KMS-11 (cell line): ENCODE data around the gene ZNF320.
A peak's percentile ranks its signal among the peaks of the same experiment; 100 is the strongest.
"Not testable (repeated sequence)": the region's sequence is repeated elsewhere in the genome, so short reads cannot be mapped to it uniquely, and the experiment has no call there.

Experiments
- H2AFZ ChIP-seq: fragments of 200-600 bp; sonication (generic); 2 replicates; pipeline ENCODE4 v1.6.1; 2016; ENCODE audit warnings: antibody characterized with exemption, mixed run types, low read depth
- H3K27ac ChIP-seq: fragments of 200-600 bp; sonication (generic); 2 replicates; pipeline ENCODE4 v1.6.1; 2016; ENCODE audit warnings: mild to moderate bottlenecking, mixed run types
- H3K27me3 ChIP-seq: fragments of 200-600 bp; sonication (generic); 2 replicates; pipeline ENCODE4 v1.6.1; 2017; ENCODE audit warnings: mild to moderate bottlenecking, low read depth, mixed run types, moderate library complexity; ENCODE audit not compliant: insufficient read depth
- H3K36me3 ChIP-seq: fragments of 200-600 bp; sonication (generic); 2 replicates; pipeline ENCODE4 v1.6.1; 2017; ENCODE audit warnings: mild to moderate bottlenecking, mixed run types; ENCODE audit not compliant: insufficient read depth
- H3K4me1 ChIP-seq: fragments of 200-600 bp; sonication (generic); 2 replicates; pipeline ENCODE4 v1.6.1; 2016; ENCODE audit warnings: mild to moderate bottlenecking, low read depth, mixed run types; ENCODE audit not compliant: poor library complexity, severe bottlenecking
- H3K4me2 ChIP-seq: fragments of 200-600 bp; sonication (generic); 2 replicates; pipeline ENCODE4 v1.7.0; 2016; ENCODE audit warnings: mild to moderate bottlenecking, mixed run types
- H3K4me3 ChIP-seq: fragments of 200-600 bp; sonication (generic); IDR thresholded peaks from 2 replicates; pipeline ENCODE4 v1.6.1; 2017; ENCODE audit warnings: low read depth, low read length, mixed read lengths; ENCODE audit not compliant: insufficient read depth
- H3K79me2 ChIP-seq: fragments of 200-600 bp; sonication (generic); 2 replicates; pipeline ENCODE4 v1.6.1; 2016; ENCODE audit warnings: low read depth, mixed run types; ENCODE audit not compliant: insufficient read depth
- H3K9ac ChIP-seq: fragments of 200-600 bp; sonication (generic); 2 replicates; pipeline ENCODE4 v1.6.1; 2016; ENCODE audit warnings: mild to moderate bottlenecking, mixed run types
- H4K20me1 ChIP-seq: fragments of 200-600 bp; sonication (generic); 2 replicates; pipeline ENCODE4 v1.6.1; 2016; ENCODE audit warnings: mild to moderate bottlenecking, mixed run types; ENCODE audit not compliant: insufficient read depth
- TF ChIP-seq, protein P1 (sequence below): fragments of 200-600 bp; sonication (generic); conservative IDR thresholded peaks from 2 replicates; pipeline ENCODE4 v1.6.1; 2017; ENCODE audit warnings: low read depth, mild to moderate bottlenecking, antibody characterized with exemption, low read length, moderate library complexity, mixed read lengths

Gene ZNF320

DNA sequence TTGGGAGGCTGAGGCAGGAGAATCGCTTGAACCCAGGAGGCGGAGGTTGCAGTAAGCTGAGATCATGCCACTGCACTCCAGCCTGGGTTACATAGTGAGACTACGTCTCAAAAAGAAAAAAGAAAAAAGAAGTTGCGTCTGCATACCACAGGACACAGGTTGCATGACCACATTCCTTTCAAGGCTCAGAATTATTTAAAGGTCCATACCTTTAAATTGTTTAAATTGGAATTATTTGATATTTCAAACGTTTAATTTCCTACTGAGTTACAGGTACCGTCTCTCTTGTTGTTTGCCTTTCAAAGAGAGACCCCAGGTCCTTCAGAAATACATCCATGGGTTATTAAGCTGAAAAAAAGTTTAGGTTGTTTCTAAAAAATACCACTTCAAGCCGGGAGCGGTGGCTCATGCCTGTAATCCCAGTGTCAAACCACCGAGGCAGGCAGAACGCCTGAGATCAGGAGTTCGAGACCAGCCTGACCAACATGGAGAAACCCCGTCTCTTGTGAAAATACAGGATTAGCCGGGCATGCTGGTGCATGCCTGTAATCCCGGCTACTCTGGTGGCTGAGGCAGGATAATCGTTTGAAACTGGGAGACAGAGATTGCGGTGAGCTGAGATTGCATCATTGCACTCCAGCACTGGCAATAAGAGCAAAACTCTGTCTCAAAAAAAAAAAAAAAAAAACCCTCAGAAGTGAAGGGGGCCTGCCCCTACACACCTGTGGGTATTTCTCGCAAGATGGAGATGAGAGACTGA is 46.6 kb upstream of the ZNF320 start:
- Histone ChIP-seq H4K20me1 (no peaks in the 10 kb centered on the region), H3K79me2 (no peaks in the 10 kb centered on the region), H3K4me2 (no peak overlapping the region), H3K36me3 (no peaks in the 10 kb centered on the region), H3K27me3 (no peaks in the 10 kb centered on the region), H3K4me3 (no peak overlapping the region), H3K27ac (no peak overlapping the region), H3K4me1 (no peaks in the 10 kb centered on the region), H3K9ac (no peak overlapping the region), H2AFZ (no peak overlapping the region)
- TF ChIP-seq, protein P1, sequence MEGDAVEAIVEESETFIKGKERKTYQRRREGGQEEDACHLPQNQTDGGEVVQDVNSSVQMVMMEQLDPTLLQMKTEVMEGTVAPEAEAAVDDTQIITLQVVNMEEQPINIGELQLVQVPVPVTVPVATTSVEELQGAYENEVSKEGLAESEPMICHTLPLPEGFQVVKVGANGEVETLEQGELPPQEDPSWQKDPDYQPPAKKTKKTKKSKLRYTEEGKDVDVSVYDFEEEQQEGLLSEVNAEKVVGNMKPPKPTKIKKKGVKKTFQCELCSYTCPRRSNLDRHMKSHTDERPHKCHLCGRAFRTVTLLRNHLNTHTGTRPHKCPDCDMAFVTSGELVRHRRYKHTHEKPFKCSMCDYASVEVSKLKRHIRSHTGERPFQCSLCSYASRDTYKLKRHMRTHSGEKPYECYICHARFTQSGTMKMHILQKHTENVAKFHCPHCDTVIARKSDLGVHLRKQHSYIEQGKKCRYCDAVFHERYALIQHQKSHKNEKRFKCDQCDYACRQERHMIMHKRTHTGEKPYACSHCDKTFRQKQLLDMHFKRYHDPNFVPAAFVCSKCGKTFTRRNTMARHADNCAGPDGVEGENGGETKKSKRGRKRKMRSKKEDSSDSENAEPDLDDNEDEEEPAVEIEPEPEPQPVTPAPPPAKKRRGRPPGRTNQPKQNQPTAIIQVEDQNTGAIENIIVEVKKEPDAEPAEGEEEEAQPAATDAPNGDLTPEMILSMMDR: no peak

DNA sequence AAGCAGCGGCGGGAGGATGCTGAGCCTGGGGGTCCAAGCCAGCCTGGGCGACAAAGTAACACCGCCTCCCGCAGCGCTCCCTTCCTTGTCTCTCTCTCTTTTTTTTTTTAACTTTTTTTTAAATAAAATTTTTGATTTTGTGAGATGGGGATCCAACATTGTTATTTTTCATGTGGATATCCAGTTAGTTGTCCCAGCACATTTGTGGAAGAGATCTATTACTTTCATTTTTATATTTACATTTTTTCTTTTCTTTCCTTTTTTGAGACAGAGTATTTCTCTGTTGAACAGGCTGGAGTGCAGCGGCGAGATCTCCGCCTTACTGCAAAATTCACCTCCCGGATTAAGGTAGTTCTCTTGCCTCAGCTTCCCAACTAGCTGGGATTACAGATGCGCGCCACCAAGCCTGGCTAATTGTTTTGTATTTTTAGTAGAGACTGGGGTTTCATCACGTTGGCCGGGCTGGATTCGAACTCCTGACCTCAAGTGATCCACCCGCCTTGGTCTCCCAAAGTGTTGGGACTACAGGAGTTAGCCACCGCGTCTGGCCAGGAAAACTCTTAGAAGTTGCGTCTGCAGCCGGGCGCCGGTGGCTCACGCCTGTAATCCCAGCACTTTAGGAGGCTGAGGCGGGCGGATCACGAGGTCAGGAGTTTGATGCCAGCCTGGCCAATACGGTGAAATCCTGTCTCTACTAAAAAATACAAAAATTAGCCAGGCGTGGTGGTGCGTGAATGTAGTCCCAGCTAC is 45.9 kb upstream of the ZNF320 start:
- H3K4me2 ChIP-seq: peak overlapping the region; percentile 82
- no peak overlapping the region for H3K27ac ChIP-seq
- H3K9ac ChIP-seq: no peak overlapping the region
- H3K4me3 ChIP-seq: no peak overlapping the region
- no peaks in the 10 kb centered on the region for H3K27me3 ChIP-seq
- no peaks in the 10 kb centered on the region for H3K4me1 ChIP-seq
- TF ChIP-seq, protein P1: no peak
- H2AFZ ChIP-seq: peak overlapping the region; percentile 90; the same call in 1 of the 2 replicates
- H3K36me3 ChIP-seq: no peaks in the 10 kb centered on the region
- H4K20me1 ChIP-seq: no peaks in the 10 kb centered on the region
- no peaks in the 10 kb centered on the region for H3K79me2 ChIP-seq

- Histone ChIP-seq H3K9ac (peak overlapping the region; percentile 87), H3K79me2 (no peaks in the 10 kb centered on the region), H3K4me3 (no peak overlapping the region), H3K27ac (peak overlapping the region; percentile 43; the same call in 1 of the 2 replicates), H3K36me3 (no peaks in the 10 kb centered on the region), H3K4me2 (peak overlapping the region; percentile 82), H3K27me3 (no peaks in the 10 kb centered on the region), H4K20me1 (no peaks in the 10 kb centered on the region), H2AFZ (peak overlapping the region; percentile 94), H3K4me1 (no peaks in the 10 kb centered on the region)
- TF ChIP-seq, protein P1: no peak
Observed at GRCh38 chr19:52942386-52943133, 45.1 kb upstream of the ZNF320 start.

GRCh38 chr19:52941941-52942385 is 44.5 kb upstream of the ZNF320 start:
- peak overlapping the region; percentile 94 for H2AFZ ChIP-seq
- no peaks in the 10 kb centered on the region for H3K36me3 ChIP-seq
- H3K9ac ChIP-seq: peak overlapping the region; percentile 87
- peak overlapping the region; percentile 43; the same call in 1 of the 2 replicates for H3K27ac ChIP-seq
- TF ChIP-seq, protein P1: no peak
- H4K20me1 ChIP-seq: no peaks in the 10 kb centered on the region
- H3K4me3 ChIP-seq: no peak overlapping the region
- no peaks in the 10 kb centered on the region for H3K27me3 ChIP-seq
- no peaks in the 10 kb centered on the region for H3K4me1 ChIP-seq
- no peaks in the 10 kb centered on the region for H3K79me2 ChIP-seq
- H3K4me2 ChIP-seq: peak overlapping the region; percentile 72

DNA sequence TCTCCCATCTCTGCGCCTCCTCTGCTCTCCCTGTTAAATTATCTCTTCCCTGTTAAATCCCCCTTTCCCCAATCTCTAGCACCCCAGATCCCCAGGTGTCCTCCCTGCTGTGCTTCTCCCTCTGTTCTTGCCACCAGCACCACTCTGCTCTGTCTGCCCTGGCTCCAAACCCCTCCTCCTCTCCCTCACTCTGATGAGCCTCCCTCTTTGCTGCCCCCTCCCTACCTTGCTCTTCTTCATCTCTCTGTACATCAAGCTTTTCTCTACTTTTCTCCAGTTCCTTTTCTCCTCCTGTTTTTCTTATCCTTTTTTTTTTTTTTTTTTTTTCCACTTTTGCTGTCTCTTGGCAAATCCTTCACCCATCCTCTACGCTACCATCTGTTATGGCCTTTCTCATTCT is 44.1 kb upstream of the ZNF320 start:
- not testable (repeated sequence) for H3K4me3 ChIP-seq, H3K36me3 ChIP-seq, H3K27me3 ChIP-seq, H4K20me1 ChIP-seq, H3K4me1 ChIP-seq, H3K79me2 ChIP-seq, H3K27ac ChIP-seq
- Histone ChIP-seq H3K4me2 (peak overlapping the region; percentile 72), H2AFZ (peak overlapping the region; percentile 94), H3K9ac (peak overlapping the region; percentile 87; the same call in 1 of the 2 replicates)

GRCh38 chr19:52940905-52941304 is 43.5 kb upstream of the ZNF320 start:
- not testable (repeated sequence) for H3K4me3 ChIP-seq, H3K79me2 ChIP-seq, H2AFZ ChIP-seq, H4K20me1 ChIP-seq, H3K27me3 ChIP-seq, H3K4me1 ChIP-seq, H3K27ac ChIP-seq, H3K36me3 ChIP-seq, H3K4me2 ChIP-seq, H3K9ac ChIP-seq
